HG03280 (cell line): ENCODE data around the gene STX12.
"Not testable (repeated sequence)": the region's sequence is repeated elsewhere in the genome, so short reads cannot be mapped to it uniquely, and the experiment has no call there.

Experiments used
- ATAC-seq: cut with Tn5 transposase; IDR thresholded peaks from one replicate; pipeline ENCODE4 v1.9.1; 2021; ENCODE audit warnings: mild to moderate bottlenecking, moderate library complexity; ENCODE audit not compliant: unreplicated experiment

The STX12 gene

GRCh38 chr1:27864264-27864895 lies 91.4 kb downstream of the STX12 start:
- ATAC-seq: no peak

GRCh38 chr1:27865821-27866220 lies 92.8 kb downstream of the STX12 start:
- no peak for ATAC-seq

- ATAC-seq: no peak
Measured at GRCh38 chr1:27868556-27868931, 95.5 kb downstream of the STX12 start.

GRCh38 chr1:27868932-27869718 lies 96.1 kb downstream of the STX12 start:
- ATAC-seq: no peak

- ATAC-seq: no peak
Measured at GRCh38 chr1:27869719-27870085, 96.7 kb downstream of the STX12 start.

- not testable (repeated sequence) for ATAC-seq
Measured at GRCh38 chr1:27871076-27871475, 98.1 kb downstream of the STX12 start.

GRCh38 chr1:27872059-27872801 lies 99.2 kb downstream of the STX12 start, which contains the start of gene THEMIS2:
TSS of gene THEMIS2 (plus strand) at chr1:27872544. CDS start at chr1:27872572, 28 bp downstream.
- no peak for ATAC-seq

- ATAC-seq: no peak
Measured at GRCh38 chr1:27872802-27873551, 100.0 kb downstream of the STX12 start.

- ATAC-seq: no peak
Measured at GRCh38 chr1:27873671-27874384, 100.8 kb downstream of the STX12 start.
